Activated CD4-positive, alpha-beta T cell treated with anti-CD3 and anti-CD28 coated beads for 1 hour (primary cell): ENCODE results near the gene DGKH.
"Not testable (repeated sequence)": the region's sequence is repeated elsewhere in the genome, so short reads cannot be mapped to it uniquely, and the experiment has no call there.

Source experiments
- DNase-seq: peaks from one replicate; pipeline ENCODE4 v3.0.0-alpha.2; 2020

Gene DGKH

DNA sequence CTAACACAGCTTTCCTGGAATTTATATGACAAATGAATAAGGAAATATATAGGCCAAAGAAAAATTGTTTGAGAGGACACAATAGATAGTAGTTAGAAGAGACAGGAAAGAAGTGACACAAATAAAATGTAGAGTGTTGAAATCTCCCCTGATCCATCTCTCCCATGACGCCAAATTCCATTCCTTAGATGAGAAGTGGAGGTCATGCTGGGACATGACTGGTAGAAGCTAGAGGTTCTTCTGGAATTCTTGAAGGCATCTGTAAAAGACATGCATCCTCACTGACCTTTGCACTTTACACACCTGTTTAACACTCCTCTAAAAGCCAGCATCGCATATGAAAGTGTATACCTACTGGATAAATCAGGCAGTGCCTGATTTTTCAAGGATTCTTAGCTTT lies 67.8 kb downstream of the DGKH start:
- no peak for DNase-seq

DNA sequence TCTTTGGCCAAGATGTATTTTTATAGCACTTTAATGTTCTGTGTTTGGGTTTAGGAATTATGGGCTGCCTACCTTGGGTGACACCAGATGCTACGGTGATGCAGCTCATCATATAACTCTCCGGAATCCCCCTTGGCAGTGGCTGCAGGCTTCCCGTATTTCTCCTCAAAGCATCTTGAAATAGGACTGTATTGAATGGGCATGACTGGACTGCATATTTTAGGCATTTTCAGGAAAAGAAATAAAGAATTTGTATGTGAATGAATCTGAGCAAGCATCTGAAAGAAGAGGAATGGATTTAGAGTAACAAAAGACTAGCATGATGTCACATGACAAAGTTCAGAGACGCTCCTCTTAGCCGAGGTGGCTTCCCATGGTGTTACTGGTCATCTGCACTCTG lies 70.6 kb downstream of the DGKH start:
- no peak for DNase-seq

DNA sequence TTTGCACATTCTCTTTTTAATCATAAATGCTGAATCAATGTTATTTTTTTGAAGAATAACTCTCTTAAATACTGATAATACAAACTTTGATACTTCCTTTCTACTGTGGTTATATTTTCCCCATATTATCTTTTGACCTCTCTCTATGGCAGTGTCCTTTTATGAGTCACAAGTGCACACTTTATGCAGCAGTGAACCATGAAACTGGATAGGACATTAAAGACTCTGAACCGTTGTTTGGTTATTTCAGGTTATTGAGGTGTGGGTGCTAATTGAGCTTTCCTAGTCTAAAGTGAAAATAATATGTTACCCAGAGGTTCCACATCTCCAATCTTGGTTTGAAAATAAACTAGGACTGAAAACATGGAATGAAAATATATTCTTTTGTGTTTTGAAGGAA lies 71.4 kb downstream of the DGKH start:
- no peak for DNase-seq

DNA sequence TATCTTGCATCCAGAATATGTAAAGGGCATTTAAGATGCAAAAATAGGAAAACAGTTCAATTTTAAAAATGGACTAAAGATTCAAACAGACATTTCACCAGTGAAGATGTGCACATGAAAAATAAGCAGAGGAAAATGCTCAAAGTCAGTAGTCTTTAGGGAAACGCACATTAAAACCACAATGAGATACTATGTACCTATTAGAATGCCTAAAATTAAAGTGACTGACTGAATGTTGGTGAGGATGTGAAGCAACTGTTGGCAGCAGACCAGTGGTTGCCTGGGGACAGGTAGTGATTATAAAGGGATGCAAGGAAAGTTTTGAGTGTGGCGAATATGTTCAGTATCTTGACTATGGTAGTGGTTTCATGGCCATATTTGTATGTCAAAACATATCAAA lies 75.2 kb downstream of the DGKH start:
- DNase-seq, result no peak

DNA sequence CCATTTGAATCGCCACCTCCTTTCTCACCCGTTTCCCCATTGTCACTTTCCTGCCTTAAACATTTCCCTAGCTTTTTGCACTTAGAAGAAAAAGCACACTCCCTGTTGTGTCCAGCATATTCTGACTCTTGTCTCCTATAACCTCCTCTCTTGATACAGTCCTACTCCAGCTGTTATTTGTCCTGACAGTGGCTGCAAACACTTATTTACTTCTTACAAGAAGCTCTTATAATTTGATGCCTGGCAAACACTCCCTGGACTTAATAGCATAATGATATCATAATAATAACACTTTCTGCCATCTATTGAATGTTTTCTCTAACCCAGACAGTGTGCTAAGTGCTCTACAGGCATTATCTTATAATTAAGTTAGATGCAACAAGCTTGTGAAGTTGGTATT lies 76.6 kb downstream of the DGKH start:
- DNase-seq, result no peak

DNA sequence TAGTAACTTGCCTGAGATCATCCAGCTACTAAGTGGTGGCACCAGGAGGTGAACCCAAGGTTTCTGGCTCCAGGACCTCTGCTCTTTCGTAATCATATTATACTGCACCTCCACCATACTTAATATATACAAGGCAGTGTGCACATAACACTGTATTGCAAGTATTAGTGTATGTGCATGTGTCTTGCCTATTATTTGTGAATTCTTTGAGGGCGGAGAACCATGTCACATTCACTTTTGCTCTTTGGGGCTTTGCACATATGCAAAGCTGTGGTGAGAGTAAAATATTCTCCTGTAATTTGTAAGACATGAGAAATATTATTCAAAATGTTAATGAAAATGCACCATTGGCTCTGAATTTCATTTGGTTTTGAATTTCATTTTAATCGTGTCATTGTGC lies 78.6 kb downstream of the DGKH start:
- DNase-seq, result no peak

DNA sequence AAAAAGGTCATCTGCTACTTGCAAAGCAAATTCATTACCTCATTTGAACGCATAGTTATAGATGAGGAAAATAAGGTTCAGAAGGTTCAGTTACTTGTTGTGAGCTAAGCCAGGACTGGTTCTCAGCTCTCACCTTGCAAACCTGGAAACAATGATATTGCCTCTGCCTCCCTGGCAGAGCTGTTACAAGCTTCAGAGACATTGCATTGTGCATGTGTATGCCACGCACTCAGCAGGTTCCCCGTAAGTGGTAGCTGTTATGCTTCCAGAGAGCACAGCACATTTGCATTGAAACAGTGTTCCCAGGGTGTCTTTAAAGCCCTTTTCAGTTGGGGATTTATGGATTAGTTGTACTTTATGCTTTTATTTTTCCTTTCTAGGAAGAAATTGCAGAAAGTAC lies 80.6 kb downstream of the DGKH start:
- no peak for DNase-seq

DNA sequence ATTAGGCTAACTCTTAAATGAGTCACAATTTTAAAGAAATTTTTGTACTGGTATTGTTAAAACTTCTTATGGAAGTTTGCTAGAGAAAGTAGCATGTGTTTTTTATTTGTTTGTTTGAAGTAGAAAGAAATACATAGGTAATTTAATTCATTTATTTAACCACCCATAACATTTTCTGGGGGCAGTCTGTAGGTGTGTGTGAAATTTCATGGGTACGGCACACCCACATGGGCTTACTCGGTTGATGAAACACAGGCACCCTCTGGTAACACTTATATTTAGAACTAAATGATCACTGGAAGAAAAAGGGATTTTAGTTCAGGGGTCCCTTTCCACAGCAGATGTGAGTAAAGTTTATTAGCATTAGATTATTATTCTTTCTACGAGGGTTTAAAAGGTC lies 88.1 kb downstream of the DGKH start:
- DNase-seq, result no peak

DNA sequence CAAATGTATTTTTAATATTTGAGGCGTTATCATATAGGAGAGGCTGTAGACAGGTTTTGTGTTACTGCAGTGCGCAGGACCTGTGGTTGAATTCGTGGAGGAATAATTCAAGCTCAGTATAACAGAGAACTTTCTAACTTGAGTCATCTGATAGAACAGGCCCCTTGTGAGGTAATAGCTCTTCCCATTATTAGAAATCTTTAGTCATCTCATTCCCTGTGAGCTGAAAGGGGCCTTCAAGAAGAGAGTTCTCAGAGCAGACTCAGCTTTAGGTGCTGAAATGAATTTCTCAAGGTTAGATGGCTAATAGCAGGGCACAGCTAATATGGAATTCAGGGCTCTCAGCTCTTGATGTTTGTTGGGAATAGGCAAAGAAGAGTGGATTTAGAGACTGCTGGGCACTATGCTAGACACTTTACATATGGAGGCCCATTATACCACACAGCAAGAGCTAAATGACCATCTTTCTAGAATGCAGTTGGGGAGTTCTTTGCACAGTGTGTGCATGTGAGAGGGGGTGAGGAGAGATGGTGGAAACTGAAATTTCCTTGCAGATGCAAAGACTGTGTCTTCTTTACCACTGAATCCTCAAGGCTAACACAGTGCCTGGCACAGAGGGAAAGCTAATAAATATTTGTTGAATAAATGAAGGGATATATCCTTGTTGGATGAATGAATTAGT lies 89.5 kb downstream of the DGKH start:
- no peak for DNase-seq

DNA sequence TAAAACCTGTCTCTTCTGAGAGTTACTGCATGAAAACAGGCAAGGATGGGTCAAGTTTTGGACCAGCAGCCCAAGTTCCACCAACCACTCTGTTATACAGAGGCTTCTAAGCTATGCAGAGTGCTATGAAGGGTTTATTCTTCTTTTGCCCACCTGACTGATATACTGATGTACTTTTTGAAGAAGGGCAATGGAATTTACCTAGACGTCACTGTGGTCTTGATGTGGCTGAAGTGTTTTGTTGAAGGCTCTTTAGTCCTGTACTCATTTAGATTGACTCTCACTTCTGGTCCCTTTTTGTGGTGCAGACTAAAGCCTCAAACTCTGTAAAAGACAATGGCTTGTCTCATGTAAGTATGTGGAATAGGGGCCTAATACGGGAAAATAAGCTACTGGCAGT lies 92.0 kb downstream of the DGKH start:
- DNase-seq, result no peak

DNA sequence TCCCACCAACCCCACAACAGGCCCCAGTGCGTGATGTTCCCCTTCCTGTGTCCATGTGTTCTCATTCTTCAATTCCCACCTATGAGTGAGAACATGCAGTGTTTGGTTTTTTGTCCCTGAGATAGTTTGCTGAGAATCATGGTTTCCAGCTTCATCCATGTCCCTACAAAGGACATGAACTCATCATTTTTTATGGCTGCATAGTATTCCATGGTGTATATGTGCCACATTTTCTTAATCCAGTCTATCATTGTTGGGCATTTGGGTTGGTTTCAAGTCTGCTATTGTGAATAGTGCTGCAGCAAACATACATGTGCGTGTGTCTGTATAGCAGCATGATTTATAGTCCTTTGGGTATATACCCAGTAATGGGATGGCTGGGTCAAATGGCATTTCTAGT lies 92.6 kb downstream of the DGKH start:
- DNase-seq, result not testable (repeated sequence)

DNA sequence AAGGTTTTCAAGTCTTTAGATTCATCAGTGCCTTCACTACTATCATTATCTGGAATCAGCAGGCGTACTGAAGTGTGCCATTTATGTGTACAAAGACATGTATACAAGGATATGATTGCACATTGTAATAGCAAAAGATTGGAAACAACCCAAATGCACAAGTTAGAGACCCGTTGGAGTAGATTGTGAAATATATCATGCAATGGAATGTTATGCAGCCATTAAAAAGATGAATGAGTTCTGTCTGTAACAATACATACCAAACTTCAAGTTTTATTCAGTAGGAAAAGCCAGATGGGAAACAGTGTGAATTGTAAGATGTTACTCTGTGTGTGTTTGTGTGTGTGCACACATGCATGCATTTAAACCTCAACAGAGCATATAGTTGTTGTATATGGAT lies 97.9 kb downstream of the DGKH start:
- no peak for DNase-seq

DNA sequence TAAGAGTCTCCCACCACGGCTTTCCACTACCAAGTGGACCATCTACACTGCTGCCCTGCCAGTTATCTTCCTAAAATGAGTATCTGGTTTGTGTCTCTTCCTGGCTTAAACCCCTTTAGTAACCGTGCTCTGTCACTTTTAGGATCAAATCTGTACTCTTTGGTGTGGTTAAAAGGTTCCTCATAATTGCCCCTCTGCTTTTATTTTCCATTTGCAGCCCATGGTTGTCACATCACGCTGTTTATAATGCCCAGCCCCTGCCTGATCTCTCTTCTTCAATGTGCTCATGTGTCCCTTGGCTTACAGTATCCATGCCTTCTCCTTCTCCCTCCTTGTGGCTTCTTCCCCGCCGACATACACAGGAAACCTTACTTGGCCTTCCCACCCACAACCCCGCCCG lies 100.1 kb downstream of the DGKH start:
- DNase-seq, result no peak

DNA sequence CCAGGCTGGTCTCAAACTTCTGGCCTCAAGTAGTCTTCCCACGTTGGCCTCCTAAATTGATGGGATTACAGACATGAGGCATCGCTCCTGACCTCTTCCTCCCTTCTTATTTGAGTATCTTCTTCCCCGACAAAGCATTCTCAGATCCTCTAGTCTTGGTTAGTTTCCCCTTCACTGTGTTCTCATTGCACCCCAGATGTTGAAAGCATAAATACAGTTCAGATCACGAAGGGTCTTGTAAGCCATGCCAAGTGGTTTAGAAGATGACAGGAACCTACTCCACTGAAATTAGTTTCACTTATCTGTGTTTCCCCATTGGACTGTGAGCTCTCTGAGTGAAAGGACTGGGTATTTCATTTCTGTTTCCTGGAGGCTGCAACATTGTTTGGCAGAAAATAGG lies 100.7 kb downstream of the DGKH start:
- no peak for DNase-seq

DNA sequence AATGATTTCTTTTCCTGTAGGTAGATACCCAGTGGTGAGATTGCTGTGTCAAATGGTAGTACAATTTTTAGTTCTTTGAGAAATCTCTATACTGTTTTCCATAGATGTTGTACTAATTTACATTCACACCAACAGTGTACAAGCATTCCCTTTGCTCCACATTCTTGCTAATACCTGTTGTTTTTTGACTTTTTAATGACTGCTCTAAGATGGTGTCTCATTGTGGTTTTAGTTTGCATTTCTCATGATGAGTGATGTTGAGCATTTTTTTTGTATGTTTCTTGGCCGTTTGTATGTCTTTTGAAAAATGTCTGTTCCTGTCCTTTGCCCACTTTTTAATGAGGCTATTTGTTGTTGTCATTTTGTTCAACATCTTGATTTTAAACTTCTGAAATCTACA lies 103.3 kb downstream of the DGKH start:
- DNase-seq, result no peak

DNA sequence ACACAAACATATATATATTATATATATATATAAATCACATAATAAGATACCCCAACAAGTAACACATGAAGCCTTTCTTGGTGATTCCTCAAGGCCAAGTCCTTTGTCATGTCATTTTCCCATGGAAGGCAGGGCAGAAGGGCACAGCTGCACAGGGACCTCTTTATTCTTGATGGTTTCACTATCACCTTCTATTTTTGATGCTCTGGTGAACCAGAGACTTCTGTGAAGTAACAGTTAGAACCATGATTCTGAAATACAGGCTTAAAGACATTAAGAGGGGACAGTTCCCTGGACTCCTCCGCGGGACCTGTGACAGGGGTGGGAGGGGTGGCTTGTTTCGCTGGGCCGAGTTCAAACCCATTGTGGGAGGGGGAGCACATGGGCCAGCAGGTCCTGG lies 104.0 kb downstream of the DGKH start:
- DNase-seq, result no peak

DNA sequence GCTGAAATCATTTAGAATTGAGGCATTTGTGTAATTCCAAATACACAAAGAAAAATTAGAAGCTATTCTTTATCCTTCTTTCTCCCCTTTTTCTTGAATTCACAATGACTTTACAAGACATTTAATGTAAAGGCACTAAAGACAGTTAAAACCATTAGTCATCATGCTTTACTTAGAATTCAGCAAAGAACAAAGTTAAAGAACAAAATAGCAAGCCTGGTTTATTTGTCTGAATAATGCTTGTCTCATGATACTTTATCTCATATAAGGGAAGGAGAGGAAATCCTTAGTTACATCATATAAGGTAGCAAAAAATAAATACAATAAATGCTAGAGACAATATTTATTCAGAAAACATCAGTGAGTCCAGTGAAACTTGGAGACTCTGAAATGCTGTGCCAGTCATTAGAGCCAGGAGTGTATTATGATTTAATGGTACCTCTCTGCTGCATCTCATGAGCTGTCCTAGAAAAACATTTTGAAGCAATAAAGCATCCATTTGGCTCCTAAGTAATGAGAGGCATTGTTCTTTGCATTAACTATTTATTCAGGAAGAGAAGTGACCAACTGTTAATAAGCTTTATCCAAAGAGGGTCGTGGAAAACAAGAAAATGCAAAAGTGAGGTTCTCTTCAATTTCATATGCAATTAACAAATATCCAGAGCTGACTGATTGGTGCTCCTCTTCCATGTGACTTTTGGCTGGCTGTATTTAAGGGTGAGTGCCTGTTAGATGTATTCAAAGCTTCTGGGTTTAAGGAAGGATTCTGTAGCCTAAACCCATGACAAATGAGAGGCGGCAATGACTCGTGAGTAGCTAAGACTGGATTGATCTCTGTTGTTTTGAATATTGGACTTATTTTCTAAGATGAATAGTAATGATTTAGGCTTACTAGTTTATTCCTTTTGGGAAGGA lies 105.0 kb downstream of the DGKH start:
- no peak for DNase-seq

DNA sequence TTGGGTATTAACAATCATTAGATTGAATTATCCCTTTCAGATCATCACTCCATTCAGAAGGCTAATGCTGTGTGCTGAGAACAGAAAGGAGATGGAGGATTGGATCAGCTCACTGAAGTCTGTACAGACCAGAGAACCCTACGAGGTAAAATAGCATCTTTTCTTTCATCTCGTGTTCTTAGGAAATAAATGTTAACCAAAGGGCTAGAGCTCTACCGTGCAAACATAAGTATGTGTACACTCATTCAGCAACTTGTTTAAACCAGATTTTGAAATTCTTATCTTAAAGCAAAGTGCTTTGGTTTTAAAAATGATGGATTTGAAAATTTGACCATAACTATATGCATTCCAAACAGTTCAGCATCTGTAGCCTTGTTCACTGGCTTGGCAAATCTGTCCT lies 106.8 kb downstream of the DGKH start:
- DNase-seq, result no peak

DNA sequence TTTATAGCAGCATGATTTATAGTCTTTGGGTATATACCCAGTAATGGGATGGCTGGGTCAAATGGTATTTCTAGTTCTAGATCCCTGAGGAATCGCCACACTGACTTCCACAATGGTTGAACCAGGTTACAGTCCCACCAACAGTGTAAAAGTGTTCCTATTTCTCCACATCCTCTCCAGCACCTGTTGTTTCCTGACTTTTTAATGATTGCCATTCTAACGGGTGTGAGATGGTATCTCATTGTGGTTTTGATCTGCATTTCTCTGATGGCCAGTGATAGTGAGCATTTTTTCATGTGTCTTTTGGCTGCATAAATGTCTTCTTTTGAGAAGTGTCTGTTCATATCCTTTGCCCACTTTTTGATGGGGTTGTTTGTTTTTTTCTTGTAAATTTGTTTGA lies 114.9 kb downstream of the DGKH start:
- not testable (repeated sequence) for DNase-seq

DNA sequence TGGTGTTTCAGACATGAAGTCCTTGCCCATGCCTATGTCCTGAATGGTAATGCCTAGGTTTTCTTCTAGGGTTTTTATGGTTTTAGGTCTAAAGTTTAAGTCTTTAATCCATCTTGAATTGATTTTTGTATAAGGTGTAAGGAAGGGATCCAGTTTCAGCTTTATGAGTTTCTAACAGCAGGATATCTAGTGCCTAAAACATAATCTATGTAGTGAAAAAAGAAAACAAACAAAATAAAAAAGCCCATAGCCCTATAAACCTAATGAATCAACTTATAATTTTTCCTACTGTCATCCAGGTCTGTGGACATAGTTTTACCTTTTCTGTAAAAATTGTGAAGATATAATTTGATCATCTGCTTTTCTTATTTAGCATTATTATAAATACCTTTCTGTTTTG lies 115.5 kb downstream of the DGKH start:
- DNase-seq, result not testable (repeated sequence)

DNA sequence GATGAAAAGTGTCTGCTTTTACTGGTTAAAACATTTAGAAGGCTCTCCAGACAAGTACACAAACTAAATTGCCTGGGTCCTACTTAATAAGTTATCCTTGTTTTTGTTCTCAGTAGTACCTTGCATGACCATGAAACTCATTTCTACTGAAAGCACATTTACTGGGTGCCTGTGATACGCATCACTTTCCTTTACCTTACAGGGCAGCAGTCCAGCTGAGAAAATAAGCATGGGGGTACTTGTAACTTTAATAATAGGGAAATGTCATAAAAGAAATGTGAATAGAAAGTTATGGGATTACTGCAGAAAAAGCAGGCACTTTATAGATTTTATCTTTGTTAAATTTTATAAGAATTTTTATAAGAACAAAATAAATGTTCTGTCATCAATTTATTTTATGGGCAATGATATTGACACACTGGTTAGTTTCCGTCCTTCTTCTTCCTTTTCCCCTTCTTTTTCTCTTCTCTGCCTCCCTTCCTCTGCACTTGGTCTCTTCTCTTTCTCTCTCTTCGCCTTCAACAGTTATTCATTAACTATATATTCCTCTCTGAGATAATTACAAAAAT lies 116.2 kb downstream of the DGKH start:
- DNase-seq, result no peak

DNA sequence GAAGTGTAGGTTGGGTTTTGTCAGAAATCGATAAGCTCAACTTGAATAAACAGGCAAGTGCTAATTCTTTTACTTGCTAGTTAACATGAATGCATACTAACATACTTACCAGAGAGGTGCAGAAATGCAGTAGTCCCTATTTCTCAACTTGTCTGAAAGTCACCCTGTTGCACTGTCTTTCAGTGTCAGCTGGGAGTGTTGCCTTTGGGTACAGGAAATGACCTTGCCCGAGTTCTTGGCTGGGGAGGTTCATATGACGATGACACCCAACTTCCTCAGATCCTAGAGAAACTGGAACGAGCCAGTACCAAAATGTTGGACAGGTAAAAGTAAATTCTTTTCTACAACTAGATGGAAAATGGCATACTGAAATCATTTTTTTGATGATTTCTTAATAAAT lies 120.0 kb downstream of the DGKH start:
- no peak for DNase-seq

DNA sequence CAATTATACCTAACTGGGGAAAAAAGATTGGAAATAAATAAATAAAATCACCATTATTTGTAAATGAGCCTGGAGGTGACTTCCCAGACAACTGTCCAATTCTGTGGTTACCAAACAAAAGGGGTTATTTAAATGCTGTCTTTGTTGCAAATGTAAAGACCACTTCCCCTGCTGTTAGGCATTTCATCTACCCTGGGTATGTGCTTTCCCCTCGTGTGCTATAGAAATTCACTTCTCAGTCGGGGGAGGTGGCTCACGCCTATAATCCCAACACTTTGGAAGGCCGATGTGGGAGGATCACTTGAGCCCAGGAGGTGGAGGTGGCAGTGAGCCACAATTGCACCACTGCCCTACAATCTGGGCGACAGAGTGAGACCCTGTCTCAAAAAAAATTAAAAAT lies 121.6 kb downstream of the DGKH start:
- no peak for DNase-seq

DNA sequence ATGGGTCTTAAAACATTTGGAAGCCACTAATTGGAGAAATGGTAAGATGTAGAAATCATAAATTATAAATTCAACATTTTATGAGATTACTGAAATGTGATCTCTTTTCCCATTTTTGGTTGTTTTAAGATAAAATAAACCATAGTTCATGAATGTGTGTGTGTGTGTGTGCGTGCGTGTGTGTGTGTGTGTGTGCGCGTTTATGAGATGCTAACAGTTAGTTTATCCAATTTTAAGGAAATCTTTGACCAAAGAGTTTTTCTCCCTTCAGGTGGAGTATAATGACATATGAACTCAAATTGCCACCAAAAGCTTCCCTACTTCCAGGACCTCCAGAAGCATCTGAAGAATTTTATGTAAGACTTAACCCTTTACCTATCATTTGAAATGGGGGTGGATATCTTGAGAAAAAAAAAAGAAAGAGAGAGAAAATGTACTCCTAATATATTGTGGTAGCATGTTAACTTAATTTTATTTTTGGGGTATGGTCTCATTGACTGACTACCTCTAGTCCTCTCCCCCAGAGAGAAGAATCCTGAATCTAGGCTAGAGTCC lies 125.4 kb downstream of the DGKH start:
- no peak for DNase-seq
